ENCODE measurements around the gene SH2D4B.

DNA sequence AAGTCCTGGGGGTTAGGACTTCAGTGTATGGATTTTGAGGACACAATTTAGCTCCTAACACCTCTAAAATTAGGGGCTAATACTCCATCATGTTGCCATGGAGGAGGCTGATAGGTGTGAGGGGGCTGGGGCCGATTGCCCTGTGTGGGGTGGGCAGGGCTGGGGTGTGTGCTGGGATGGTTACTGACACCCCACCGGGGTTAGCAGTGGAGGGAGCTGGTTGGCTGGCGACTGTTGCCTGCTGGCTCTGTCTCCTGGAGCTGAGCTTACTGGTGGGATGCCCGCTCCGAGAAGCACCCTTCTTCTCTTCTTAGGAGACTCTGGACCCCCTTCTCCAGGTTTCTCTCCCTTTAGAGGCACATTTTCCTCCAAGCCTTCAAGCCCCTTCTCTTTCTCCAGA is 22.2 kb upstream of the SH2D4B start:
- no peak for TF ChIP-seq SUZ12 (IDR thresholded peaks at IDR 0.05; ENCODE audit: extremely low read depth, insufficient read depth, insufficient read length)
- TF ChIP-seq YY1 (IDR thresholded peaks at IDR 0.05; ENCODE audit: insufficient read depth, insufficient read length): no peak
